RWPE2 (cell line): ENCODE measurements around the gene DENND1A.

Source experiments
- ATAC-seq: fragments of 200-7000 bp; cut with Tn5 transposase; 3 replicates; pipeline ENCODE4 v1.9.1; 2021; ENCODE audit warnings: low read depth
- DNase-seq: peaks from one replicate; pipeline ENCODE4 v3.0.0-alpha.2; 2020; ENCODE audit warnings: low spot score
- H3K27ac ChIP-seq: fragments of 450-650 bp; 2 replicates; pipeline ENCODE4 v1.5.1; 2017; ENCODE audit warnings: mild to moderate bottlenecking; ENCODE audit not compliant: poor library complexity, severe bottlenecking
- H3K27me3 ChIP-seq: fragments of 250-450 bp; sonication (Bioruptor Pico); 2 replicates; pipeline ENCODE4 v1.5.1; 2021; ENCODE audit warnings: mild to moderate bottlenecking, moderate library complexity; ENCODE audit not compliant: insufficient read depth, poor library complexity, severe bottlenecking
- H3K36me3 ChIP-seq: fragments of 250-450 bp; sonication (Bioruptor Pico); 2 replicates; pipeline ENCODE4 v1.5.1; 2020; ENCODE audit warnings: low read depth, mild to moderate bottlenecking, moderate library complexity
- H3K4me1 ChIP-seq: fragments of 250-450 bp; sonication (Bioruptor Pico); 2 replicates; pipeline ENCODE4 v1.5.1; 2021; ENCODE audit warnings: mild to moderate bottlenecking, moderate library complexity; ENCODE audit not compliant: insufficient read depth, poor library complexity, severe bottlenecking
- H3K4me3 ChIP-seq: fragments of 250-450 bp; sonication (Bioruptor Pico); 2 replicates; pipeline ENCODE4 v1.5.1; 2021; ENCODE audit warnings: mild to moderate bottlenecking, moderate library complexity; ENCODE audit not compliant: severe bottlenecking
- H3K9me3 ChIP-seq: fragments of 250-450 bp; sonication (Bioruptor Pico); 2 replicates; pipeline ENCODE4 v1.5.1; 2021; ENCODE audit warnings: mild to moderate bottlenecking, moderate library complexity; ENCODE audit not compliant: severe bottlenecking
- TF ChIP-seq, protein P1 (sequence below): fragments of 450-650 bp; IDR thresholded peaks from one replicate; pipeline ENCODE4 v1.5.1; 2017; ENCODE audit warnings: mild to moderate bottlenecking, moderate library complexity; ENCODE audit not compliant: poor library complexity, severe bottlenecking

DENND1A gene

DNA sequence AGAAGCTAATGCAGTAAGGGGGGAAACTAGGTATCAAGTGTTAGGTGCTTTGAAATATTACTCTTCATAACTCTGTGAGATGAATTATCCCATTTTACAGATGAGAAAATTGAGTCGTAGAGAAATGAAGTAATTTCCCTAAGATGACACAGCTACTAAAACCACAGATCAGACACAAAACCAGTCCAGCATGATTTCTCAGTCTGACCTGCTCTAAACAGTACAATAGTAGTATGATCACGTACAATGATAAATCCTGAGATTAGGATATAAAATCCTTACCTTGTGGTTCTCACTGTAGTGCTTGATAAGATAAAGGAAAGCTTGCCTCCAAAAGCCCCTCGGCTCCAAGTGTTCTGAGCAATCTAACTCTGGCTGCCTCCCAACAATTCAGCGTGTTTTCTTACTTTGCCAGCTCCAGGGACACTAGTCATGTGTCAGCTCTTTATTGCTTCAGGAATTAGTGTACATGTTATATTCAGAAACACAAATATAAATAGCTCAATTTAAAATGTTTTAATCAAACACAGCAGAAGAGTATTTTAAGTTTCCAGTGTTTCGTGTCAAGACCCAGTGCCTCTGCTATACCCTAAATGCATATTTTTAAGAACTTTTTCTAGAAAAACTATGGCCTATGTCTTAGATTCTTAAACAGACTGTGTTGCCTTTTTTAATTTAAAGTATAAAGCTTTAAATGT, 243.6 kb downstream of the DENND1A start:
- TF ChIP-seq, protein P1, sequence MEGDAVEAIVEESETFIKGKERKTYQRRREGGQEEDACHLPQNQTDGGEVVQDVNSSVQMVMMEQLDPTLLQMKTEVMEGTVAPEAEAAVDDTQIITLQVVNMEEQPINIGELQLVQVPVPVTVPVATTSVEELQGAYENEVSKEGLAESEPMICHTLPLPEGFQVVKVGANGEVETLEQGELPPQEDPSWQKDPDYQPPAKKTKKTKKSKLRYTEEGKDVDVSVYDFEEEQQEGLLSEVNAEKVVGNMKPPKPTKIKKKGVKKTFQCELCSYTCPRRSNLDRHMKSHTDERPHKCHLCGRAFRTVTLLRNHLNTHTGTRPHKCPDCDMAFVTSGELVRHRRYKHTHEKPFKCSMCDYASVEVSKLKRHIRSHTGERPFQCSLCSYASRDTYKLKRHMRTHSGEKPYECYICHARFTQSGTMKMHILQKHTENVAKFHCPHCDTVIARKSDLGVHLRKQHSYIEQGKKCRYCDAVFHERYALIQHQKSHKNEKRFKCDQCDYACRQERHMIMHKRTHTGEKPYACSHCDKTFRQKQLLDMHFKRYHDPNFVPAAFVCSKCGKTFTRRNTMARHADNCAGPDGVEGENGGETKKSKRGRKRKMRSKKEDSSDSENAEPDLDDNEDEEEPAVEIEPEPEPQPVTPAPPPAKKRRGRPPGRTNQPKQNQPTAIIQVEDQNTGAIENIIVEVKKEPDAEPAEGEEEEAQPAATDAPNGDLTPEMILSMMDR: no peak
- Histone ChIP-seq H3K4me1 (no peaks in the 10 kb centered on the region), H3K27ac (no peak overlapping the region), H3K36me3 (no peaks in the 10 kb centered on the region), H3K9me3 (no peaks in the 10 kb centered on the region), H3K27me3 (no peaks in the 10 kb centered on the region), H3K4me3 (no peak overlapping the region)
- ATAC-seq: no peak
- no peak for DNase-seq

DNA sequence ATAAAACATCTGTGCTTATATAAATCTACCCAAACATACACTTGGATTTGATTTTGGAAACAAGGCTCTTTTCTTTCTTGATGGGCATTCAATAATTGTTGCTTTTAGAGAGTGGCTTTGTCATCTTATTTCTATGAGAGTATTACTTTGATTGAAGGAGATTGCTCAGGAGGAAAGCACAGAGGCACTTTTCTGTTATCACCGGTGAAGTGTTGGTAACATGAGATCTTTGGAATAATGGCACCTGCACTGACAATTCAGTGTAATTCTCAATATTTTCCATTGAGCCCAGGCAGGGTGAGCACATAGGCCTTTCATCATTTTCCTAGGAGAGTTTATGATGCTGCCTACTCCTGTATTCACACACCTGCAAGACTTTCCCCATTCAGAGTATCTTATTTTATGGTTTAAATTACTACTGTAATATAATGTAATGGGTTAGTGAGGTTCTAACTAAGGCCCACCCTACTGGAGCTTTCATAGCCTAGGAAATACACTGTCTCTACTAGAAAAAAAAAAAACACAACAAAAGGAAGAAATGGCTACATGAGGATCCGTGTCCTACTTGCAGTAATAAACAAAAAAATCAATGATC, 244.3 kb downstream of the DENND1A start:
- Histone ChIP-seq H3K4me1 (no peaks in the 10 kb centered on the region), H3K27ac (no peak overlapping the region), H3K9me3 (no peaks in the 10 kb centered on the region), H3K4me3 (no peak overlapping the region), H3K27me3 (no peaks in the 10 kb centered on the region), H3K36me3 (no peaks in the 10 kb centered on the region)
- DNase-seq (no peak), ATAC-seq (no peak)
- TF ChIP-seq, protein P1: no peak

DNA sequence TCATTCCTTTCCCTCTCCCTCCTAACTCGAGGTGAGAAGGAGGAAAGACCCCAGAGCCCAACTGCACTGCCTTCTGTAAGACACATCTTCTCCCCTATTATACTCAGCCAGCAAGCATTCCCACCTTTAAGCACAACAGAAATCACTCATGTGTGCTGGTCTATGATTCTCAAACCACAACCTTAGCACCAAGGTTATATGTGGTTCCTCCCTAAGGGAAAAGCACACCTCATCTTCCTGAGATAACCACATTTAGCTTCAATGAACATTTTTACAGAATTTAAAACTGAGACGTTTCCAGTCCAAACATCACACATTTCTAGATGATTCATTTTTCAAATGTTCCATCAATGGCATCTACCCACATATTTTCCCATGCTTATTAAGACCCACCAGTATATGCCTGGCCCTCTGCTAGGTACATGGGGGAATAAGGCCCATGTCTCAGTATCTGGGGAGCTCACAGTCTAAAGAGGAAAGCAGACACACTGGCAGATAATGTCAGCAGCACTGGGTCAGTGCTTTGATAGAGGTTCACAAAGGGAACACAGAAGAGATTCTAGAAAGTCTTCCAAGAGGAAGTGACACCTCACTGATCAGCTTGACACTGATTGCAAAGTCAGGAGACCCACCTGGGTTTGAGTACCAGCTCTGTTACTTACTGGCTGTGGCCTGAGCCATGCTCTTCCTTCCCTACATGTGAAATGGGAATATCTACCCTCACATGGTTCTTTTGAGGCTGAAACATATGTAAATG, 245.4 kb downstream of the DENND1A start:
- Histone ChIP-seq H3K27me3 (no peaks in the 10 kb centered on the region), H3K9me3 (no peaks in the 10 kb centered on the region), H3K36me3 (no peaks in the 10 kb centered on the region), H3K27ac (no peak overlapping the region), H3K4me3 (no peak overlapping the region), H3K4me1 (no peaks in the 10 kb centered on the region)
- TF ChIP-seq, protein P1: no peak
- DNase-seq (no peak), ATAC-seq (no peak)

DNA sequence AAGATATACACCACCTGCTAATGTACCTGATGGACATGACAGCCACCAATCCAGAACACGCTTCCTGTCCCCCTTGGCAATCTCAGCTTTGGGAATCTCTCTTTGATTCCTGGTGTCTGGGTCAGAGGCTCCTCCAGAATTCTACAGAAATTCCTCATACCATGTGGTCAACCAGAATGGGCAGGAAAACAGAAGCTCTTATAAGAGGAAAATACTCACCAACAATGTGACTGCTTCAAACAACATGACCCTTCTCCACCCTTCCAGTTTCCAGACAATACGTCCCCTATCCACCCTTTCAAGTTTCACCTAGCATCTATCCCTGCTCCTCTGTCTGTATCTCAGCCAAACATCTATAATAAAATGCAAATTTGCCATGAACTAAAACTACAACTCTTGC, 247.2 kb downstream of the DENND1A start:
- Histone ChIP-seq H3K36me3 (no peaks in the 10 kb centered on the region), H3K27ac (no peak overlapping the region), H3K27me3 (no peaks in the 10 kb centered on the region), H3K9me3 (no peaks in the 10 kb centered on the region), H3K4me1 (no peaks in the 10 kb centered on the region), H3K4me3 (no peak overlapping the region)
- no peak for DNase-seq
- ATAC-seq: no peak
- TF ChIP-seq, protein P1: no peak
